LNCAP (cell line): ENCODE results near the gene ATP6V1C2.

ENCODE experiments used
- CTCF ChIP-seq: fragments of 450-650 bp; IDR thresholded peaks from 2 replicates; pipeline ENCODE4 v1.5.1; 2017; ENCODE audit warnings: mild to moderate bottlenecking

Gene ATP6V1C2

GRCh38 chr2:10792660-10793400, 71.4 kb downstream of the ATP6V1C2 start:
- TF ChIP-seq CTCF, result no peak

DNA sequence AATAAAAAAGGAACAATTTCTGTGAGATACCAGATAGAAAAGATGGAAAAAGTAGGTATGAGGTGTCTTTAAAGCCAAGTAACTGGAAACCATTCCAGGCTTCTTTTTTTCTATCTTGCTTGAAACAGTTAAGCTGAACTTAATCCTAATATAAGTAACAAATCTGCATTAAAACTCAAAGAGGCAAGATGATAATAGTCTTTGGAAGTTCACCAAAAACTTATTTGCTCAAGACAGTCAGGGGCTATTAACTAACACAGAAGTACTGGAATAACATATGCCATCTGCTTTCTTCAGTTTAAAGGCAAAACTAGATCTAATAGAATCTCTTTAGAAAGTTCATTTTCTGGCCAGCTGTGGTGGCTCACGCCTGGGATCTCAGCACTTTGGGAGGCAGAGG, 72.4 kb downstream of the ATP6V1C2 start:
- TF ChIP-seq CTCF, result no peak

GRCh38 chr2:10794876-10795275, 73.4 kb downstream of the ATP6V1C2 start:
- no peak for TF ChIP-seq CTCF

DNA sequence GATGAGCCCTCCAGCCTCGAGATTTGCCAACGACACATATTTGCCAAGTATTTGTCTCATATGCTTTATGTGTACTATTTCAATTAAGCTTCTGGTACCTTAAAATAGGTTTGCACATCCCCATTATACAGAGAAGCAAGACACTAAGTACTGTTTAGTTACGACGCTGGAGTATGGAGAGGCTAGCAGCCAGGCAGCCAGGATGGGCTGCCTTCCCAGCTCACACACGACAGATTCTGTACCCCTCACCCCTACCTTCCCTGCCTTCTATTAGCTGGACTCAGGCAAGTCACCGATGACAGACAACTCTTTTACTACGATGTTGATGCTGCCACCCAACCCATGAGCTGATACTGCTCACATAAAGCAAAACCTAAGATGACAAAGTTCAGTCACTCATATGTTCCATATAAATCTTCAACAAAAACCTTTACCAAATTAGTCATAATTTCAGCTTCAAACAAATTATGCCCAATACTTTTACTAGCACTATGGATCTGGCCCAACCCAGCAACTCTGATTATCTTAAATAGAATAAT, 74.1 kb downstream of the ATP6V1C2 start:
- TF ChIP-seq CTCF, result no peak

GRCh38 chr2:10796703-10797102, 75.3 kb downstream of the ATP6V1C2 start:
- TF ChIP-seq CTCF, result no peak

- no peak for TF ChIP-seq CTCF
These were observed 77.4 kb downstream of the ATP6V1C2 start for GRCh38 chr2:10798783-10799182.

- no peak for TF ChIP-seq CTCF
These were observed 78.7 kb downstream of the ATP6V1C2 start for GRCh38 chr2:10800163-10800562.
